Hepatocyte (in vitro differentiated cells): ENCODE results near the gene TOR3A.

Experiments
- CTCF ChIP-seq: fragments of 200-600 bp; sonication (generic); IDR thresholded peaks from 2 replicates; pipeline ENCODE4 v1.5.1; 2016; ENCODE audit warnings: antibody characterized with exemption, mild to moderate bottlenecking; ENCODE audit not compliant: poor library complexity
- EZH2 ChIP-seq: fragments of 200-600 bp; sonication (generic); IDR thresholded peaks from 2 replicates; pipeline ENCODE4 v1.6.1; 2016; ENCODE audit warnings: antibody characterized with exemption, mild to moderate bottlenecking, borderline replicate concordance

DNA sequence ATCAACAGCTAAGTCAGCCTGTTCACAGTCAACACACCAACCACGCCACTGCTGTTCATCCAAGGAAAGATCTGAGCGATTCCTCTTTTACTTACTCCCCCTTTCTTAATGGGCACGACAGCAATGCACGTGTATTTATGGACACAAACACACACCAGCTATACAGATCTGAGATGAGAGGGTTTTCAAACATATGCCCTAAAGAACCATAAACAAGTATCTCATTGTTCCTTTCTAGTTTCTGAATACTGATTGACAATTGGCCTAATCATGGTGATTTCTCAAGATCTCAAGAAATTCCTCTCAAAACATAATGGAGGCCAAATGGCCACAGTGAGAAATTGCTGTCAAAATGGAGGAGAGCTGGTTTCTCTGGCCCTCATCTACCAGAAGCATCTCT lies 18.0 kb downstream of the TOR3A start:
- TF ChIP-seq CTCF (no peak), EZH2 (no peak)
